CD4-positive, alpha-beta T cell treated with Interleukin-15 for 4 hours (primary cell): ENCODE data around the gene TAC4.
"Not testable (repeated sequence)": the region's sequence is repeated elsewhere in the genome, so short reads cannot be mapped to it uniquely, and the experiment has no call there.

Experiments used
- DNase-seq: peaks from one replicate; pipeline ENCODE4 v3.0.0-alpha.2; 2020; ENCODE audit warnings: low spot score

TAC4 gene

DNA sequence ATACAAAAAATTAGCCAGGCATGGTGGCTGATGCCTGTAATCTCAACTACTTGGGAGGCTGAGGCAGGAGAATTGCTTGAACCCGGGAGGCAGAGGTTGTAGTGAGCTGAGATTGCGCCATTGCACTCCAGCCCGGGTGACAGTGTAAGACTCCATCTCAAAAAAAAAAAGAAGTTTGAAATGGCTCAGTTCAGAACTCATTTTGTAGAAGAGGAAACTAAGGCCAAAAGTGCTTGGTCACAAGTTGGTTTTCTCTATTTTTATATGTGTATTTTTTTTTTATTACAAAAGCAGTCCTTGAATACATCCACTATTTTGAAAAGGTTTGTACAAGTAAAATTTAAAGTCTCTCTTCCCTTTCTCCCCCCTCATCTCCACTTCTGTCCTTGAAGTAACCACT lies 5.5 kb downstream of the TAC4 start:
- DNase-seq: no peak

DNA sequence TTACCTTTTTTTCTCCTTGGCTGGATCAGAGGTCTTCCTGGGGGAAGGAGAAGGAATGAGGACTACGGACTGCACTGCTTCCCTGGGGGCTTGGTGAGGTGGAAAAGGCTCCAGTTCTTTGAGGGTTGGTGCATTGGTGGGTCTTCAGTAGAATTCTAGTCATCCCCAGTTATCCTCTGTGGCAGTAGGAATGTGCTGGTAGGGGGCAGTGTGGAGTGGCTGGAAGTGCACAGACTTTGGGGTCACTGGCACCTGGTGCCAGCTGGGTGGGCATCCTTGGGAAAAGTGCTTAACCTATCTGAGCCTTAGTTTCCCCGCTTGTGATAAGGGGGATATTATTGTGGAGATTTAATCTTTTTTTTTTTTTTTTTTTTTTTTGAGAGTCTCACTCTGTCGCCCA lies 6.3 kb downstream of the TAC4 start:
- DNase-seq: no peak

DNA sequence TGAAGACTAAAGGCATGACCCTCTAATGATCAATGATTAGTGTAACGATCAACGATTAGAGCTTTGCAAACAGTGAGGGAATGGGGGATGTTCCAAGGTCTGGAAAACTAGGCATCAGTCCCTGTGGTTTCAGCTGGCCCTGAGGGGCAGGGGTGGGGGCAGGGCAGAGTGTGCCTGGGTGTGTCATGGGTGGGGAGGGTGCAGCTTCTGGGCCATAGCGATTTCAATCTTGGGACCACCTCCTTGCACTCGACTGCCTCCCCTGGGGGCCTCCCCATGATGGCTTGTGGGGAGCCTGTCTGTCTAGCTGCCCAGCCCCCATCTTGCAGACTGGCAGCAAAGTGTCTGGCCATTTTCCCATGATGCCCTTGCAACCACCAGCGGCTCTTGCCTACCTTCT lies 8.4 kb downstream of the TAC4 start:
- DNase-seq: no peak

DNA sequence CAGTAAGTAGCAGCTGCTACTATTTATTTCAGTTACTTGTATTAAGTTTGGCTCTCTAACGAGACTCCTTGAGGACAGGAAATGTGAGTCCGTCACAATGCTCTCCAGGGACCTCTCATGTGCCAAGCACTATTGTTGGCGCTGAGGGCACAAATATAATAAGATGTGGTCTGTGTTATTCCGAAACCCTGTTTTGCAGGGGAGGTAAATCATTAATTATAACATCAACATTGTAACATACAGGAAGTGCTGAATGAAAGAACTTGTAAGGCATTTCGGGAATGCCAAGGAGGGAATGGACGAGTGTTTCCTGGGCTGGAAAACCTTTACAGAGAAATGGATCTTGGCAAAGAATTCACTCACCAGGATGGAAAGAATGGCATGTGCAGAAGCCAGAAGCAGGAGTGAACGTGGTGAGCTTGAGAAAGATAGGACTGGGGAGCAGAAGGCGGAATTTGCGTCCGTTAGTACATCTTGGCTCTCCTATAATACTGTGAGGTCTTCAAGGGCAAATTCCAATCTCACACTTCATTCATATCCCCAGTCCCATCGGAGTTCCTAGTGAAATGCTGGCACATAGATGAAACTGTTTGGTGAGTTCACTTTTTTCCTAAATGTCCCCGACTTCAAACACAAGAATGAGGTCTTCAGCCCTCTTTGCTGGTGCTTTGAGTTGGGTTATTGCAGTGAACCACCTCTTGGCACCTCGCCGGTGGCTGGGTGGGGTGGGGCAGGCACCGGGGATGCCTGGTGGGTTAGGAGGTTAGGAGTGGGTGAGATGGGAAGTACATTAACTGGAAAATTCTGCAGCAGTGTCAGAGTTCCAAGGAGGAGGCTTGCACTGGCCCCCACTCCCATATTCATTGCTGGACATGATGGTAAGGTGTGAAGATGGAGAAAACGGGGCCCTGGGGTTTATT lies 11.5 kb downstream of the TAC4 start:
- no peak for DNase-seq

DNA sequence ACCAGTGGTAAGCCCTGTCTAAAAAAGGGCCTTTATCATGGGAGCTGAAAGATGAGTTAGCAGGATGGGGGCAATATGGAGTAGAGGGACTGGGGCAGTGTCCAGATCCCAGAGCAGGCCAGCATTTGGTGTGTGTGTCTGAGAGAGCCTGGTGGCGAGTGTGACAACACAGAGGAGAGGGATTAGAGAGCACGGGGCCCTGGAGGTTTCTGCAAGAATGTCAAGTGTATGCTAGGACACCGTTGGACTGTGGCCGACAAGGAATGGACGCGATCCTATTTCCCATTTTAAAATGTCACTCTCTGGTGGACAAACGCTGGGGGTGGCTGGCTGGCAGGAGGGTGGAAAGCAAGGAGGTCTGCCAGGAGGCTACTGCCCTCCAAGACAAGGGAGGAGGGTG lies 12.4 kb downstream of the TAC4 start:
- DNase-seq: no peak

DNA sequence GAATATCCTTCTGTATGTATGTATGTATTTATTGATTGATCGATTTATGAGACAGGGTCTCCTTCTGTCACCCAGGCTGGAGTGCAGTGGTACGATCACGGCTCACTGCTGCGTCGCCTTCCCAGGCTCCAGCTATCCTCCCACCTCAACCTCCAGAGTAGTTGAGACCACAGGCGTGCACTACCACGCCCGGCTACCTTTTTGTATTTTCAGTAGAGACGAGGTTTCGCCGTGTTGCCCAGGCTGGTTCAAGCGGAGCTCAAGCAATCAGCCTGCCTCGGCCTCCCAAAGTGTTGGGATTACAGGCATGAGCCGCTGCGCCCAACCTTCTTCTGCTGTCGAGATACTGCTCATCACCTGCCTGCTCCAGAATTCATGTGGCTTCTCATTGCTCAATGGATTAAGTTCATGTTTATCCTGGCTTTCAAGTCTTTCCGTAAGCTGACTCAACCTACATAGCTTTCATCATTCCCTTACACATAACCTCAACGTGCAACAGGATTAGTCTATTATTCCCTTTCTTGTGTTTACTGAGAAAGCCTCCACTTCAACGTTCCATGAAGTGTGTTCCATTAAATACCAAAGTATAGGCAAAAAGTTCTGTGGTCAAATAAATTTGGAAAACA lies 13.6 kb downstream of the TAC4 start:
- DNase-seq: no peak

DNA sequence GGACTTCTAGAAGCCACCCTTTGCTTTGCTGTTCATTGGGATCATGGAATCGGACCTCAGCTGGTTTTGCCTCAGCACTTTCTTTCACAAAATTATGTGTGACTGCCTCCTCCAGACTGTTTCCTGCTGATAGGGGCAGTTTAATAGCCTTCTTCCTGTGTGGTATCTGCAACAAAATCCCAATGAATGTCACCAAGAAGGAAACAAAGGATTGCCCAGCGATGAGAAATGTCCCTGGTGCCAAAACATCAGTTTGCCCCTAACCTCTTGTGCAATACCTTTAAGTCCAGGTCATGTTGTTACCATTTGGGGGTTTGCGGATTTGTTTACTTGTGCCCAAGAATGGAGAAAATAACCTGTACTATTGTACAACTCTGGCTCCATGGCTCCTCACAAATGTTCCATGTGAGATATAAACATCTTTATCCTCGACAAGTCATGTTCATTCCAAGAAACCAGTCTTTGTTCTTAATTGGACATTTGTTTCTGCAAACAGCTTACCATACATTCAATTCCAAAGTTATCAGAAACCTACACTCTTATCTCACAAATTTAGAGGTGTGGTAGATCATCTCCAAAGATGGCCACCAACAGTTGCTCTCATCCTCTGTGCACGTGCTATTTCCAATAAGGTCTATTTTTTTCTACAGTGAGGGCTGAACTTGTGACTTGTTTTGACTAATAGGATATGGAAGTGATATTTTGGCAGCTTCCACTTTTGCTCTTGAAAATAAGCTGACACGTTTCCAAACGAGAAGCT lies 14.8 kb downstream of the TAC4 start:
- DNase-seq: no peak

DNA sequence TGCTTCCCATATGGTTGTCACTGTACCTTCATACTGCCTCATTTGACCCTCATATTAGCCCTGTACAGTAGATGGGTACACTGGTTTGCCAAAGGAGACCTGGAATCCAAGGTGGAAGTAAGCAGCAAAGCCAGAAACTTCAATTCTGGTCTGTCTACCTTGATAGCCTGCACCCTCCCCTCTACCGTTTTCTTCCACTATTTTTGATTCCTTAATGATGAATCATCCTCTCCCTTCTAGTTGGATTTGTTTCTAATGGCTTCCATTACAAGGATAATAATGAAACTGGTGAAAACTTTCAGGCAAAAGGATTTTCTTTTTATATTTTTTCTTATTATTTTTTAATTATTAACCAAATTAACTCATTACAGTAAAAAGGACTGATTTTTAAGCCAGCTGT lies 17.3 kb downstream of the TAC4 start:
- no peak for DNase-seq

DNA sequence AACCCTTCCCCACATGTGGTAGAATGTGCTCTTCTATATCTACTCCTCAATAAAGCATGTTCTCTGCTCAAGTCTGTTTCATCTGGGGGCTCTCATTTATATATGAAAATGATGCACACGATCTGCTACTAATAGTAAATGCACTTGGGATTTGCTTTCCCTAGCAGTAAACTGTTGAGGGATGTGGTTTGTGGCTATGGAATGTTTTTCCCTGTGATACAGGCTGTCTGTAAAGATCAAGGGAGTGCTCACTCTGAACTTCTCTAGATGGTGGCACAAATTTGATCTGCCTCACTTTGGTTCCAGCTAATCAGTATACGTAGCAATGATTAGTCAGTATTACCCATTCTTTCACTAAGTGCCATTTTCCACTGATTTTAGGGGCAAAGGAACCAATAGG lies 18.8 kb downstream of the TAC4 start:
- DNase-seq: no peak

DNA sequence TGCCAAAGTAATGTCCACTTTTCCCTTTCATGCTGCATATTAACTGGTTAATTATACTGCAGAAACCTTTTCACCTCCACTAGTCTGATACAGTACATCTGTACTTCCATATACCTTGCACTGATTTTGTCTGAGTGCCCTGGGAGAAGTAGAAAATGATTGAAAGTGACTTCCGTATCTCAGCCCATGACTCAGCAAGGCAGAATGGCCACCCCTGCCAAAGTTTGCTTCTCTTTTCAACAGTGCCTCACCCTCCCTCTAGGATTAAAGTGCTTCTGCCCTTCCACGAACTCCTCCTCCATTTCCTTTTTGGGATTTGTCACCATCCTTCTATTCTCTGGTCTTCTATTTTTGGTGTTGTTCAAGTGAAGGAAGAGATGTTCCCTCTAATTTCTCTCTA lies 19.5 kb downstream of the TAC4 start:
- DNase-seq: not testable (repeated sequence)

DNA sequence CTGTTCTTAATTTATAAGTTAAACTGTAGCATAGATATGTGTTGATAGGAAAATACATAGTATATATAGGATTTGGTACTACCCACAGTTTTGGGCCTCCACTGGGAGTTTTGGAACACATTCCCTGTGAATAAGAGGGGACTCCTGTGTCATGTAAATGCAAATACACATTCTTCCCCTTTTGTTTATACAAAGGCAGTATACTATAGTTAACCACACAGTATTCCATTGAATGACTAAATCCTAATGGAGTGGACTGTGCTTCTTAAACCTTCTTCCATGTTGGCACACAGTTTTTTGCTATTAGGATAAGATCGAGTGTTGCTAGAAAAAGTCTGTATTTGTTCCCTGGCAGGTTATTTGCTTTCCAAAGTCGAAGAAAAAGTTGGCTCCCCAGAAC lies 22.2 kb downstream of the TAC4 start:
- no peak for DNase-seq

DNA sequence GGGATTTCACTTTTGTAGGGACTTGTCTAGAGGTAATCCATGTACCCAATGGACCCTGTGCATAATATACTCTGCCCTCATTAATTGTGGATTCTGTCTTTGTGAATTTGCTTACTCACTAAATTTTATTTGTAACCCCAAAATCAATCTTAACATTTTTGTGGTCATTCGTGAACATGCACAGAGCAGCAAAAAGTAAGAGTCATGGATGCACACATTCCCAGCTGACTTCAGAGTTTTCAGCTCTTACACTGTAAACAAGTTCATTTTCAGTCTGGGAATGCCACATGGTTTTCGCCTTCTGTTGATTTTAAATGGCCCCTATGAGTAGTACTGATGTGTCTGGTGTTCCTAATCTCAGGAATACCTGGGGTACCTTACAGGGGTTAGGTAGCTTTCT lies 24.3 kb downstream of the TAC4 start:
- no peak for DNase-seq

DNA sequence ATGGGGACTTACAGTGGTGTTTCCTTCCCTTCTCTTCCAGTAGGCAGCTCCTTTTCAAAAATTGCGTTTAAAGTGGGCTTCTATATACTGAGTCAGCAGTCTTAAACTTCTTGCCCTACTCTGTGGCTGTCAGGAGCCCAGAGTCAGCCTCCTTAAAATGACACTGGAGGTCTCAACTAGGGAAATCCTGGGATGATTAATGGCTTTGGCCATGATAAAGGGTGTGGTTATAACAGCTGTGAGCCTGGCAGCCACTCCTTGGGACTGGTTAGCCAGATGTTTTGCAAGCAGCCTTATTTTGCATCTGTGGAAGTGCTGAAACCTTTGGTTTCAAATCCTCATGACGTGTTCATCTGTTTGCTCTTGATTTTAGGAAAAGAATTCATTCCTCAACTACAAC lies 25.0 kb downstream of the TAC4 start:
- no peak for DNase-seq

DNA sequence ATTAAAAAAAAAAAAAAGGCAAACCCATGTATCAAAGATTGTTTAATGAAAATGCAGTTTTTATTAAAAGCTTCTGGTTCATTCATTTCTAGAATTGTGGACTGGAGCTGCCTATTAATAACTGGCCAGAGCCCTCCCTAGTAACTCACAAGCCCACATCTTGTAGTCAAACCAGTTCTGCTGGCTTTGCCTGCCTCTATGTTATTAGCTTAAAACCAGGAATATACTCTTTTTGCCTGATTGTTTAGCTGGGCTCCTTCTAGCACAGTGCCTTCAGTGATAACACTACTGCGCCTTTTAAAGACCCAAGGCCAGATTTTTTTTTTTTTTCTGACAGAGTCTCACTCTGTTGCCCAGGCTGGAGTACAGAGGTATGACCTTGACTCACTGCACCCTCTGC lies 26.0 kb downstream of the TAC4 start:
- no peak for DNase-seq

DNA sequence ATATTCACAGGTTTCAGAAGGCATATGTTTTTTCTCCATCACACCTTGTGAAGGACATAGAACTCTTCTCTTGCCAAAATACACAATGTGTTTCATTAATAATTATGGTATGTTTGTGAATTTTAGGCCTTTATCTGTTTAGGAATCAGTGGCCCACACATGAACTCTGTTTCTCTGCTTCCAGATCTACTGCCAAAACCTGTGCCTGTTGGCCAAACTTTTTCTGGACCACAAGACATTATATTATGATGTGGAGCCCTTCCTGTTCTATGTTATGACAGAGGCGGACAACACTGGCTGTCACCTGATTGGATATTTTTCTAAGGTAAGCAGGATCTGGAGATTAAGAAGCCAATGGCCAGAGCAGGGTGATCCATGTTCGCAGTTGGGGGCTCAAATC lies 26.4 kb downstream of the TAC4 start:
- no peak for DNase-seq

DNA sequence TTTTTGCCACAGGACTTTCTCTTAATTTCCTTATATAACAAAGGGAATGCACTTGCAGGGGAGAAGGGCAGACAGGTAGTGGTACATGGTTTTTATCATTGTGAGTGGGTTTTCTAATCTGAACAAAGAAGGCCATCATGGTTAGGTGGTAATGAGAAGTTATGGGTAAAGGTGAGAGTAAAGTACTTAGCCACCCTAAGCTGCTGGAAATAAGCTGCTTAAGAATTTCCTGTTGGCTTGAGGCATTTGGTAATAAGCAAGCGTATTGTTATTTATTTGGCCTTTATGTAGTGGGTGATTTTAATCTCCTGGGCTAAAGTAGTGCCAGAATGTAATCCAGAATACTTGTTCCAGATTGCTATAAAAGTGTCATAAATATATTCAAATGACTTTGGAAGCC lies 27.1 kb downstream of the TAC4 start:
- DNase-seq: no peak

DNA sequence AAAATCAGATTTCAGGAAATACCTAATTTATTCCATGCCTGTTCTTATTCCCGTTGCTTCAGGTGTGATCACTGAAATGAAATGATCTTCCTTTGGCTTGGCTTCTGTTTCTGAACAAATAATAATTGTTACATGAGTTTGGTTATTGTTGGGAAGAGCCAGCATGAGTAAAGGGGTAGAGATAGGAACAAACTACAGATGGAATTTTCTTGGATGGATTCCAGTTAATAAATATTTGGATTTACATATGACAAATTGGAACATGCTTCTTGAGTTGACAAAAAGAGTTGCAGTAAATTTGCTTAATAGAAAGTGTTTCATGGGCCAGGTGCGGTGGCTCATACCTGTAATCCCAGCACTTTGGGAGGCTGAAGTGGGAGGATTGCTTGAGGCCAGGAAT lies 28.2 kb downstream of the TAC4 start:
- no peak for DNase-seq

DNA sequence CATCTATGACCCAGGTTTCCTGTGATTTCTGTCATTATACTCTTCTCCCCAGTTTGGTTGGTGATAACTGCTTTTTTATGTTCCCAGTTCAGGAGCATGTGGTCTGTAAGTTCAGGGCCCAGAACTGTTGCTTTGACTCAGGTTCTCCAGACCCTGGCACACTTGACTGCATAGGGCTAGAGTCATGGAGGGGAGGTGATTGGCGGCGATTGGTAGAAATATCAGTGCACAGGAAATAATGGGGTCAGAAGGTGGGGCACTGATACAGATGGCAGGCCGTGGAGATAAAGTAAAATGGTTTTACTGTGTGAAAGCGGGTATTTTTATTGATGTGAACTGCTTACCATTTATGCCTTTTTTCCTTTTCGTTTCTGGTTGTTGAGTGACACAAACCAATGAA lies 28.7 kb downstream of the TAC4 start:
- peak; percentile 23 for DNase-seq

DNA sequence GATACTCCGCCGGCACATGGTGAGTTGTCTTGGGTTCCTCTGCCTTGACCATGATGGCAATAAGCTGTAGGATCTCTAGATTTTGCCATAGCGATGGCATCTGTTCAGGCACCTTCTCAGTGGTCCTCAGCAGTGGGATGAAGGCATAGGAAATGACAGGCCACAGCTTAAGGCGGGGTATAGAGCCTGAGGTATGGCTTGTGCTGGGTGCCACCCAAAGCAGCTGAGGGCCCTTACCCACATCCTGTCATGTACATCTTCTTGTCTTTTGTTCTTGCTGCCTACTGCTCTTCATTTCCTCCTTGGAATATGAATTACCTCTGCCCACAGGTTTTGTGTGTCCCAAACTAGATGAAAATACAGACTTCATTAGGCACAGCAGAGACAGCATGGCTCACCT lies 29.9 kb downstream of the TAC4 start:
- peak; percentile 63 for DNase-seq

DNA sequence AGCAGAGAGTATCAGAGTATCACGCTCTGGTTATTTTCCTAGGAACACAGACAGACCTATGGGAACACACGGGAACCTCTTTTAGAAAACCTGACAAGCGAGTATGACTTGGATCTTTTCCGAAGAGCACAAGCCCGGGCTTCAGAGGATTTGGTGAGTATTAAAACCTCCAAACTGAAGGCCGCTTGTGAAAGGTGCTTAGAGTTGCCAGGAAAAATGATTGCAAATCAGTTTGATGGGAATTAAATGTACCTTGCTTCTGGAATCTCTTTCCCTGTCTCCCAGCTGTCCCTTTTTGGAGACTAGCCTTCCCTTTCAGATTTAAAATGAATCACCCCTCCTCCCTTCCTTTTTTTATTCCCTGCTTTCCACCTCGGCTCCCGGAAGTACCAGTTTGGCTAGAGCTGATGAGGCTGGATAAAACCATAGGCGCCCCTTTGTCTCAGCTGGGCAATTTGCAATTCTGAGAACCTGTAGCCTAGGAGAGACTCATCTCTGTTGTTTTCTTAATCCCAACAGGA lies 32.0 kb downstream of the TAC4 start:
- no peak for DNase-seq

DNA sequence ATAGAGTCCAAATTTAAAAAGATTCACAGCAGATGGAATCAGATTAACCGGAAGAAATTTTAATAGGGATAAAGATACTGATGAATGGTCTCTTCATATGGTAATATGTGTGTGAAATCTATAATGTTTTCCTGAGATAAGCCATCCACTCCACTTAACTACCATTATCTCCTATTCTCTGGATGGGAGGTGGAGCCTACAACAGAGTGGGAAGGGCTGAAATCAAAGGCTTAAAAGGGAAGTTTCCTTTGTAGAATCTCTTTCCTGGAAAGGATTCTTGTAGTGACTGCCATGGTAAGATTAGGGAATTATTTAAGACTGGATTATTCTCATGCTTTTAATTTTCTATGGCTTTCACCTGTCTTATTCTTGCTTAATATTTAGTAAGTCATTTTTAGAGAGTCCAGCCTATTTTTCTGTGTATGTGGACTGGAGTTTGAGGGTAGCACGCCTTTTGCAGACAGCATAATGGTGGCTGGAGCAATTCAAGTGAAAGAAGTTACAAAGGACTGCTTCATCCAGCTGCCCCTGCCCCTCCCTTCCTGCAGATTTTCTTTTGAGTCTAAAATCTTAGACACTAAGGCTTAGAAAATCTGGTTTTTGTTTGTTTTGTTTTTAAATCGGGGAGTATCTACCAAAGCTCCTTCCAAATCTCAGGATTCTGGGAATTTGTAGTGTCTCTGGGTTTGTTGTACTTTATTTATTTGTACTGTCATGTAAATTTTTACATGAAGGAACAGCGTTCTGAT lies 32.9 kb downstream of the TAC4 start:
- no peak for DNase-seq

DNA sequence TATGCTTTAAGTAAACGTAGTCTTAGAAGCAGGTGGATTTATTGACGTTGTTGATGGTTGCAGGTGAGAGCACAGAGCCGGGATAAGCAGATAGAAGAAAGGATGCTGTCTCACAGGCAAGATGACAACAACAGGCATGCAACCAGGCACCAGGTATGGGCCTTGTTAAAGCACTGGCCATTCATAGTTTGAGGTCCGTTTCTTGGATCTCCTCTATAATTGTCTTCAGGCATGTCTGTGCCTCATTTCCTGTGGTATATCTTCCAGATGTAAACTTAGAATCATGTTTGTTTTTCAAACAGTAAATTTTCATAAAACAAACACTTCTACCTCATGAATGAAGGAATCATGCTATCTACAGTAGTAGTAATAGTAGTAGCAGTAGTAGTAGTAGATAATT lies 38.8 kb downstream of the TAC4 start:
- DNase-seq: no peak
